Retinal pigment epithelial cell (primary cell): ENCODE data around the gene ARHGDIB.

ENCODE experiments used
- DNase-seq: peaks from one replicate; pipeline ENCODE4 v3.0.0-alpha.2; 2010; ENCODE audit warnings: low read depth
- H3K4me3 ChIP-seq: 2 replicates; pipeline ENCODE4 v1.5.1; 2011; ENCODE audit warnings: mild to moderate bottlenecking, low read length, control low read depth, moderate library complexity
- CTCF ChIP-seq: conservative IDR thresholded peaks from 2 replicates; pipeline ENCODE4 v1.5.1; 2011; ENCODE audit warnings: low read depth, low read length, control low read depth, inconsistent platforms

Gene ARHGDIB

GRCh38 chr12:14946162-14946561 lies 15.2 kb downstream of the ARHGDIB start:
- DNase-seq = no peak
- no peak for TF ChIP-seq CTCF
- H3K4me3 ChIP-seq = no peak overlapping the region

GRCh38 chr12:14942196-14942931 lies 19.0 kb downstream of the ARHGDIB start:
- no peak for DNase-seq
- H3K4me3 ChIP-seq = no peak overlapping the region
- no peak for TF ChIP-seq CTCF

GRCh38 chr12:14941369-14941768 lies 20.0 kb downstream of the ARHGDIB start:
- no peak for DNase-seq
- no peak overlapping the region for H3K4me3 ChIP-seq
- TF ChIP-seq CTCF = no peak

- DNase-seq = no peak
- TF ChIP-seq CTCF = no peak
- no peak within 1 kb of the TSS for H3K4me3 ChIP-seq
Observed at GRCh38 chr12:14938301-14938700, 23.1 kb downstream of the ARHGDIB start, which contains the start of gene ERP27. TSS of gene ERP27 (minus strand) at chr12:14938537. CDS start at chr12:14938508, 29 bp downstream.

- no peak for DNase-seq
- peak; percentile 16 for TF ChIP-seq CTCF
- H3K4me3 ChIP-seq = no peak overlapping the region
Observed at GRCh38 chr12:14937689-14938088, 23.7 kb downstream of the ARHGDIB start.

- TF ChIP-seq CTCF = no peak
- no peak overlapping the region for H3K4me3 ChIP-seq
- DNase-seq = no peak
Observed at GRCh38 chr12:14937014-14937413, 24.4 kb downstream of the ARHGDIB start.

DNA sequence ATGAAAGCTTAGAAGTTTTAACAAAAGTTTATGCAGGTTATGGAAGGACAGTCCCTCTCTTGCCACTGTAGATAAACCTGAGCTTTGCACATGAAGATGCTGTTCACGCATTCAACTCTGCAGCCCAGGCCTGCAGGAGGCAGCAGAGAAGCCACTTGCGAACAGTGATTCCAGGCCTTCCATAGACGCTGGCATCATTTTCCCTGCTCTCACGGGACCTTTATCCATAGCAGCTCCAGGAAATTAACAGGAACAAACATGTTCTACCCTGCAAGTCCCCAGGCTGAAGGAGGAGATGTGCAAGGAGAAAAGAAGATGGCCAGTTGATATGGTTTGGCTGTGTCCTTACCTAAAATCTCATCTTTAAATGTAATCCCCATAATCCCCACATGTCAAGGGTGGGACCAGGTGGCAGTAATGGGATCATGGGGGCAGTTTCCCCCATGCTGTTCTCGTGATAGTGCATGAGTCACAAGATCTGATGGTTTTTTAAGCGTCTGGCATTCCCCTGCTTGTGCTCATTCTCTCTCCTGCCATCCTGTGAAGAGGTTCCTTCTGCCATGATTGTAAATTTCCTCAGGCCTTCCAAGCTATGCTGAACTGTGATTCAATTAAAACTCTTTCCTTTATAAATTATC lies 25.1 kb downstream of the ARHGDIB start:
- no peak overlapping the region for H3K4me3 ChIP-seq
- TF ChIP-seq CTCF = peak; percentile 33
- no peak for DNase-seq
